Fibroblast of peridontal ligament (primary cell): ENCODE measurements around the gene REPS2.

Experiments used
- DNase-seq: peaks from one replicate; pipeline ENCODE4 v3.0.0-alpha.2; 2010; ENCODE audit errors: extremely low read depth

The REPS2 gene

DNA sequence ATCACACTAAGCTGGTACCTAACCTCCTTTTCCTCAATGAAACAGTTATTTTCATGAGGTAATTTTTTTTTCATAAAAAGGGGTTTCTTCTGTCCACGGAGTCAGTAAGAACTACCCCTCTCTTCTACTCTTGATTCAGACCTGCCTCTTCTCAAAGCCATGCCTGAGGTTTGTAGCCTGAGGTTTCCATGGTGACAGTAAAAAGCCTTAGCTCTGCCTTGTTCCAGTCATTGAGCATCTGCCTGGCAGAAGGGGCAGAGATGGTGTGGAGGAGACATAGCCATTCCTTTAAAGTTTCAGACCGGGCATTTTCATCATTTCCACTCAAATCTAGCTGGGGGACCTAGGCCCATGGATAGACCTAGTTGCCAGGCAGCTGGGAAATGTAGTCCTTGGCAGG, 135.5 kb downstream of the REPS2 start:
- DNase-seq = no peak

DNA sequence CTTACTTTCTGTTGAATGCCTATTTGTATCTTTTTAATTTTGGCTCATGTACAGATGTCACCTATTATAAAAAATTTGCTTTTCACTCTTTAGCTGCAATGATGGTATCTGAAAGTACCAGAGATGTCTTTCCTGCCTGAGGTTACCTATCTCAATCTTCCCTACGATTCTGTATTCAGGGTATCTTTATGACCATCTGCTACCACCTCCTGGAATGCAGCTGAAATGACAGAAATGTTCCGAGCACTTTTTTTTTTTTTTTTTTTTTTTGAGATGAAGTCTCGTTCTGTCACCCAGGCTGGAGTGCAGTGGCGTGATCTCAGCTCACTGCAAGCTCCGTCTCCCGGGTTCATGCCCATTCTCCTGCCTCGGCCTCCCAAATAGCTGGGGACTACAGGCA, 136.4 kb downstream of the REPS2 start:
- DNase-seq = peak; percentile 27

DNA sequence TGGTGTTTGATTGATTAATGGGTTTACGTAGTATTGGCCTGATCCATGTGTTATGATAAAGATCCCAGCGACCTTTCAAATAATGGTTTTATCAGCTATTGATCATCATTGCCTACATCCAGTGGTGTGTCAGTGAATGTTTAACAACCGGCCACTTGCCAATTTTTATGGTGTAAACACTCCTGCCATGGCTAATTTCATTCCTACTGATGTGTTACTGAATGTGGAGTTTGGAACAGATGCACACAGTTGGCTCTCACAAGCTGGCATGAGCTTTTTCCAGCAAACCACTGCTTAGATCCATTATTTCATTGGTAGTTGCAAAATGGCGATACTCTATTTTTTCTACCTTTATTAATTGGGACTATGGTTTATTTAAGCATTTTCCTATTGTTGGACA, 139.9 kb downstream of the REPS2 start:
- DNase-seq = no peak

DNA sequence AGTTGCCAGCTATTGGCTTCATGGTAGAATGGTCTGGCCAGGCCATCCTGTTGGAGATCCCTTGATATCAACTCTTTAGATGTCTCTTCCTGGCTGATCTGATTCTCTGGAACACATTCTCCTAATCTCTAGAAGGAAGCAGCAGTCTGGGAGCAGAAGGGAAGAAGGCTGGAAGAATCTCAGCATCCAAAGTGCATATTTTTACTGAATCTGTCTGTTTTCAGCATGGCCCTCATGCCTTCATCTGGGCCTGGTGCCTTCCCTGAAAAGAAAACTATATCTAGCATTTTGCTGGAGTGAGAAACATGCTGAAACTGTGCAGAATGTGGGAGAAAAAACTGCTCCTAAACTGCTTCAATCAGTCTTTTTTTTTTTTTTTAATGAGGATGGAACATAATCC, 148.7 kb downstream of the REPS2 start:
- no peak for DNase-seq

DNA sequence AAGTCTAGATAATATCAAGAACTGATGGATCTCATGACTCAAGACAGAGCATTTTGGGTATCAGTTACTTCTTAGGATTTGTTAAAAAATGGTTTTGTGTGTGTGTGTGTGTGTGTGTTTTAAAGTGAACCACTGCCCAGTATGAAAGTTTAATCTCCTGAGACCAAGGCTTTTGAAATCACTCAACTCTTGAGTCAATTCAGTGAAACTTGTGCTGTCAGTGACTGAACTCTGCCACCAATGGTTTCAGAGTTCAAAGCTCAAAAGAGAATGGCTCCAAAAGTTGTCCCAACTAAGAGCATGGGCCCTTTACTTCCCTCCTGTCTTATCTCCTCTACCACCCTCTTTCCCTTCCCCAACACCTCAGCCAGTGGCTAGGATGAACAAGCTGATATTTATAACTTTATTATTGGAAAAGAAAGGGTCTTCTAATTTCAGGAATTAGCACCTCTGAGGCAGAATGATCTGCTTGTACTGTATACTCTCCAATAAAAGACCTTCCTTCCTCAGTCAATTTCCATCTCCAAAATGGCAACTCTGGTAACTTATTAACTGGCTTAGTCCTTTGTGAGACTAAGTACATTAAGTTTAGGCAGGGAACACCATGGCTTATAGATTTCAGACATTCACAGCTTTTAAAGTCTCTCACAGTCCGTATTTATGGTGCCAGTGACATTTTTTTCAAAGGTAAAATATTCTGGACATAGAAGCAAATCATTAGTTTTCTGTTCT, 152.2 kb downstream of the REPS2 start:
- no peak for DNase-seq

DNA sequence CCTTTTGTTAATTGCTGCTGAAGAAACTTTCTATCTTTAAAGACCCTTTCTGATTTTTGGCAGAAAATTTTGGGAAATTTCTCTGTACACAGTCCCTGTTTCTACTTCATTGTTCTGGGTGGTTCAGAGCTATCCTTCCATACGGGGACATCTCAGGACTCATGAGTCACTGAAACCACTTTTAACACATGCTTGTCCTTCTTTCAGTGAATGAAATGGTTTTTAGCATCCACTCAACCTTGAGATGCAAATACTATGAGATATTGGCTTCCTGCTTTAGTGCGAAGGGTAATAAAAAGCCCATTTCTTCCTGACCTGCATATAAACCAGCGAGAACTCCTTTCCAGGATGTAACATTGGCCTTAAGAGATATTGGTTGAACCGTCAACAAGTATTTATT, 158.0 kb downstream of the REPS2 start:
- no peak for DNase-seq

DNA sequence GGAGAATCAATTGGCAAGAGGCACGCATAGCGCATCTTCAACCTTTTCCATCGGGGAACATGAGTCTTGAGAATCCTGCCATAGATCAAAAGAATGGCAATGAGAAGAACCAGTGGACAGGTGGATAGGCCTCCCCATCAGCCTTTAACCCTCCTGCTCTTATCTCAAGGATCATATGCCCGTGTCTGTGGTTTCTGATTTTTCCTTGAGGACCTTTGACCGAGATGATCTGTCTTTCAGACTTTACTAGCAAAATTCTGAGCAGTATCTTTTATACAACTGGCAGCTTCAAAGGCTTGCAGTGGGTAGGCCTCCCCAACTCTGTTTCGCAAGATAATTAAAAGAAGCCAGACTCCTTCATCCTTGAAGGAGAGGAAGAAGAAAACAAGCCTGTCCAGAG, 174.4 kb downstream of the REPS2 start:
- DNase-seq = no peak

DNA sequence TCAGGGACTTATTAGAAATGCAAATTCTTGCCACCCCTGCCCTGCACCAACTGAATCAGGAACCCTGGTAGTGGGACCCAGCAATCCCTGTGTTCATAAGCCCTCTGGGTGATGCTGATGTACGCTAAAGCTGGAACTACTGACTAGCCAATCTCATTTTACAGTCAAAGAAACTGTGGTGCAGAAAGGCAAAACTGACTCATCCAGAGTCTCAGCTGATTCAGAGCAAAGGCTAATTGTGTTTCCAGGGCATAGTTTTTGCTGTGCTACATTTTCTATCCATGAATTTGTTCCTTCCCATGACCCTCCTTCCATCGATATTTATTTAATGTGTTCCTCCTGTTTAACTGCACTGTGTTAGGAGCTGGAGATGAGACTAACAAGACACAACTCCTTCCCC, 207.5 kb downstream of the REPS2 start:
- DNase-seq = peak; percentile 3

DNA sequence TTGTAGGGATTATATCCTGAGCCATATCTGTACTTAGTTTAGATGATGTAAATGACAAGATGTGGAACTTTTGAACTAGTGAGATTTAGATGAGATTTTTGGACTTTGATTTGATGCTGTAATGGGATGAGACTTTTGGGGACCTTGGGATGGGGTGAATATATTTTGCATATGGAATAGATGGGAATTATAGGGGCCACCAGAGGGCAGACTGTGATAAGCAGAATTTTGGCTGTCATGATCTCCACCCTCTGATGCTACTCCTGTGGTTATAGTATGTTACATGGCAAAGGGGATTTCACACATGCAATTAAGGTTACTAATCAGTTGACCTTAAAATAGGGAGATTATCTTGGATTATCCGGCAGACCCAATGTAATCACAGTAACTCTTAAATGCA, 214.5 kb downstream of the REPS2 start:
- peak; percentile 1 for DNase-seq

DNA sequence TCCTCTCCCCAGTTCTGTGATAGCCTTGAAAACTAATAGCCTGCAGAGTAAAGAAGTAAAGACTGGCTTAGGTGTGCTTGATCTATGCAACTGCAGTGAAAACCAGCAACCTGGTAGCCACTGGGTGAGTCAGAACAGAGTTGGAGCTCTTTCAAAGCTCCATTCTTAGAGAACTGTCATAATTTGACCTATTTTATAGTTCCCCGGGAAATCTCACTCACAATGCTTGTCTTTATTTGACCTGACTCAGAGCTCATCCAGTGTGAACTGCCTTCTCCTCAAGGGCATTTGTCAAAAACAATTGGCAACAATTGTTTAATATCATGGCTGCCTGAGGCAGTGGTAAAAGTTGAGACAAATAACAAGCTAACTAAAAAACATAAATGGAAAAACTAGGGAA, 215.5 kb downstream of the REPS2 start:
- no peak for DNase-seq

DNA sequence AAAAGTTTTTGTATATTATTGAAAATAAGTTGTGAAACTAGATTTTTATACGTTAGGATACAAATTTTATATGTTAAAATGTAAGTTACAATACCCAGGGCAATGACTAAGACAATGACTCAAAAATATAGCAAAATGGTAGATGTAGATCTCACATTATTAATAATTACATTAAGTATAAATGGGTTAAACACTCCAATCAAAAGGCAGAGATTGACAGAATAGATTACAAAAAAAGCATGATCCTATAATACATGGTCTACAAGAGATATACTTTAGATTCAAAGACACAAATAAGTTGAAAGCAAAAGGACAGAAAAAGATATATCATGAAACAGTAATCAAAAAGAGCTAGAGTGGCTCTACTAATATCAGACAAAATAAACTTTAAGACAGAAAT, 217.6 kb downstream of the REPS2 start:
- no peak for DNase-seq

DNA sequence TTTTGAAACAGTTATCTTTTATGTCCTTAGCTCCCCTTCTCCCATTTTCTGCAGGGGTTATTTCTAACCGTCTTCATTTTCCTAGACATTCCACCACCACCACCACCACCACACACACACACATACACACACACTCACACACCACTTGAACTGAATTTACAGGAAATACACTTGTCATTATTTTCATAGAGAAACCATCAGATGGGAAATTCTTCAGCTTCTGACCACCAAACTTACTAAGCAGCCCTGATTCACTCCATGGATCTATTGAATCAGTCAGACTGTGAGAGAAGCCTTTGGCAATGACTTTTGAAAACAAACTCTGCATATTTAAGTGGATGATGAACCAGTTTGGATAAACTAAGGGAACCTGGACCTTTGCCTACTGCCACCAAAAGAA, 218.5 kb downstream of the REPS2 start:
- peak; percentile 5 for DNase-seq

DNA sequence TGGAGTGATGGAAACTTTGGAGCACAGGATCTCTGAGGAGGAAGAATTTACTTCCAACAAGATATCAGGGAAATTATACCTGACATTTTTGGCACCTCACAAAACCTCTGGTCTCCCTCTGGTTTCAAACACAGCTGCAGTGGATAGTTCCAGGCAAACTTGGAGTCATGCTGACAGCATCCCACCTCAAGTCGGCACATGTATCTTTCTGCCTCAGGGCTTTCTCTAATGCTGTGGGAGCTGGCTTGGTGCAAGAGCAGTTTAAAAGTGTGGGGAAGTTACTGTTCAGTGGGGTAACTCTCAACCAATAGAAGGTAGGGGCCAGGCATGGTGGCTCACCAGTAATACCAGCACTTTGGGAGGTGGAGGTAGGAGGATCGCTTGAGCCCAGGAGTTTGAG, 221.5 kb downstream of the REPS2 start:
- DNase-seq = no peak

DNA sequence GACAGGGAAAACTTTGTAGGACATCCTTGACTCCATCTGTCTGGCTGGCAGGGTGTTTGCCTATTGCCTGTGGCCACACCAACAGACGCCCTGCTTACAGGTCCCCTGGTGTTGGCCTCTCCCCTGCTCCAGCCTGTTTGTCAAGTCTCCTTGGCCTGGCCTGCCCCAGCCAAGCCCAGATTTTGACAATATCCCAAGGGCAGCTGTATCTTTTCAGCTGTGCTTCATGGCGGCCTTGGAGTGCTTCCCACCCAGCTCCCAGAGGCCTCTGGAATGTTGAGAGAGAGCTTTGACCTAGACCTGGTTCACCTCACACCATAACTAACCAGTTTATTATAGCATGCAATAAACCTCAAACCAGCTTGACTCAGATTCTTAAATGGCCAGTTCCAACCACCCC, 224.5 kb downstream of the REPS2 start:
- DNase-seq = no peak

DNA sequence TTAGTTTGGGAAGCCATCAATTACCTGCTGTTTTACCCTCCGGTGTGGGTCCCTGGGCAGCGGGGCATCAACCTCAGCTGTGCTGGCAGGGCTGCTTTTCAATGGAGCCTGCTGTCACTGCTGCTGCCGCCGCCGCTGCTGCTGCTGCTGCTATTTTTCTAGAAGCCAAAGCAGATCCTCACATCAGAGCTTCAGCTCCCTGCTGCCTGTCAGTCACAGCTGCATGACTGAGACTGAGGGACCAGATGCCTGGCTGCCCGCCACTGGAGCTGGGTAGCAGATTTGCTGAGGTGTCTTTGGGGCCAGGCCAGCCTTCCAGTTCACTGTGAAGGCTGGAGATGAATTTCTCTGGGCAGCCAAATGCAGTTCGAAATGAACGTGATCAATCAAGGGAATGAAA, 228.2 kb downstream of the REPS2 start:
- DNase-seq = no peak

DNA sequence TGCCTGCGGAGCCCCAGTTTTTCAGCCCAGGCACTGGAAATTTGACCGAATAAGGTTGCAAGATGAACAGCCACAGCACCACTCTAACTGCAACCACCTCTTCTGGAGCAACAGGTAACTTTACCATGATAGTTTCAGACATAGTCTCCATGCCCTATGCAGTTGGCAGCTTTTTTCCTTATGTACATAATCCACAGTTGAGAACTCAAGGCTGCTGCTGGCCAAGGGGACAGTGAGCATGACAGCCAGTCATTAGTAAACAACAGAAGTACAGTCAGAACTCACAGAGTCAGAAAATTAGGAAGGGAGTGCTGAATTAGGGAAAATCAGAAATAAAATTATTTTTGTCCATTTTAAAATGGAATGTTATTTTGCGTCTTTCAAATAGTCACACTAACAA, 235.9 kb downstream of the REPS2 start:
- no peak for DNase-seq

DNA sequence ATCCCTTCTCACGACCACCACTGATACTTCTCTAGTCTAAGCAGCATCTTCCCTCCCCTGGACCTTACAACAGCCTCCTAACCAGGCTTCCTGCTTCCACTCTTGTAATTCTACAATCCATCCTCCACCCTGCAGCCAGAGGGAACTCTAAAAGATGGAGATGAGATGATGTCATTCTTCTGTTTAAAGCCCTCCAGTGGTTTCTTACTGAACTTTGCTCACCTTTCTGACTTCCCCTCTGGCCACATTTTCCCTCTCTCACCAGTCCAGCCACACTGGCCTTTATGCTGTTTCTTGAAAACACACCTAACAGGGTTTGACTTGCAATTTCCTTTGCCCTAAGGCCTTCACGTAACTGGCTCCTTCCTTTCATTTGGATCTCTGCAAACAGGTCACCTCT, 237.1 kb downstream of the REPS2 start:
- DNase-seq = no peak

DNA sequence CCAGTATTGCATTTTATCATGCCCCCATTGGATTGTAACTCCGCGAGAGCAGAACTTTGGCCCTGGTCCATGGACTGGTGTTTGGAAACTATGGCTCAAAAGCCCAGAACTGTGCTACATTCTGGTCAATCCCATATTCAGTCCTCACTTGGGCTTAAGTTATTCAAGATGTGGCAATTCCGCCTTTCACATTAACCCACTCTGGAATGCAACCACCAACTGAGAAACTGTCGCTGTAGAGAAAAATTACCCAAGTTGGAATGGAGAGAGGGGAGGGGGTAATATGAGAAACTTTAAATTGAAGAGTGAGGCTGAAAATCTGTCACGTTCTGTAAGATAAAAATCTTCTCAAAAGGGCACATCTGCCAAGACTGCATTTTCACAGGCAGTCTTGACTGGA, 239.0 kb downstream of the REPS2 start:
- DNase-seq = no peak

DNA sequence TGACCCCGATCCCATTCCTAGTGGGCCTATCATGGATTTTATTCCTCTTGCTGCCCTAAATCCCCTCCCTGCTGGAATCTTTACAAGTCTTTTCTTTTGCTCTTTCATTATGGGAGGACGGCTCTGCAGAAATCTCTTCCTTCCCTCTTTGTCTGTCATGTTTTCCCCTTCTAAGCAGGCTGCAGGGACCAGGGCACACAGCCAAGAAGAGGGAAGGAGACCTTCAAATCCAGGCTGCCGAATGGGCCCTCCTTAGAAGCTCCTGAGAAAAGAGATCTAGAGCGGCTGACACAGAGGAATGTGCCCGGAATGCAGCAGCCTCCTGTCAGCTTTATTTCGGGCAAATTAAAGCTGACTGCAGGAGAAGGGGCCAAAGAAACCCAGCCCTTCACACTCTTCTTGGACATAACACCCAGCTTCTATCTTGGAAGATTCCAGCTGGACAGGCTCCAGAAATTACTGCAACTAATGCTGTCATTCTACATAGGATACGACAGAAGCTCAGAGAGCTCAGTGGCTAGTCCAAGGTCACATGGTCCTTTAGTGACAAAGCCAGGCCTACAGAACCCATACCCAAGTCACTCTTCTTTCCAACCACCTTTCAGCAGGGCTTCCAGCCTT, 240.8 kb downstream of the REPS2 start:
- DNase-seq = no peak

DNA sequence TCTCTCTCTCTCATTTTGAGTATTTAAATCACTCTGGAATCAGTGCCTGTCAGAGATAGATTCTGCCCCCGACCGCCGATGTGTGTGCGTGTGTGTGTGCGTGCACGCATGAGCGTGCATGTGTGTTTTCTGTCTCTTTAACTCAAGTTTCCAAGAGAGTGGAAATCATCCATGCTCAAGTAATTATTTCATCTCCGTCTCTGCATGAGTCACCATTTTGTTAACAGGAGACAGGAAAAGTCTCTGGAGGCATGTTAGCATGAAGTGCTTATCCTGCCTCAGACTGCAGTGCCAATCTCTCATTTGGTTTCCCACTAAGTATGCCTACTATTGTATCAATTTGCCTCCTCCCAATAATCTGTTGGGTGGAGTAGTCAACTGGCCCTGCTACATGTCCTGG, 245.6 kb downstream of the REPS2 start:
- no peak for DNase-seq
